ENCODE data around the gene RHBDD3. TPM values are rescaled to one million over a fixed set of nuclear protein-coding genes. Genes with fewer than 3 reads are reported as not detected.

Gene RHBDD3
- total and polyA plus RNA-seq, 2 of the 8 experiments (the other 6 are each of a cell fraction or from before 2014, with no cell fraction given), result 72.1 to 117 TPM

DNA sequence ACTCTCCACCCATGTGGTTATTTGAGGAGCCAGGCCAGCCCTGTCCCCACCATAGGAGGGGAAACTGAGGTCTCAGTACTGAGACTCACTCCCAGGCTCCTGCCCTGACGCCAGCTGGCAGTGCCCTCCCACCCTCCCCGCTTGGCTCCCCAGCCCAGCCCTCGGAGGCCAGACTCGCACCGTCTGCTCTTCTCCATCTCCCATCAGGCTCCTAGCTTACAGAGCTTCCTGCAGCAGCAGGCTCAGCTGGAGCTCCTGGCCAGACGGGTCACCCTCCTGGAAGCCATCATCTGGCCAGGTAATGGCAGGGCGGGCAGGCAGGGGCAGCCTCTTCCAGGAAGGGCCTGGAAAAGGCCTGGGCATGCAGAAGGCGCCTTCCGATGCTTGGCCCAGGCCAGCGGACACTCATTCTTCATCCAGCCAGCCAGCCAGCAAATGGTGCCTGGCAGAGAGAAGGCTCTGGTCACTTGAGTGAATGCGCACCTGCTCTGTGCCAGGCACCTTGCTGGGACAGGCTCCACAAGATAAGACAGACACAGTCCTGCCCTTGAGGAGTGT is 12.6 kb downstream of the RHBDD3 start:
- no peak overlapping the region for H3K4ac ChIP-seq (replicated peaks; ENCODE audit: insufficient read length, low read depth, low read length)
- ChIA-PET CTCF (ENCODE audit: partially characterized antibody) (interaction anchor here (1.1 to 4.6 kb wide), 3 partner anchors 10 to 101 kb away, joined by 4 to 34 read pairs (median 4); no protein-coding TSS in a partner anchor), POLR2A (ENCODE audit: partially characterized antibody) (interaction anchor here (0.8 to 8.6 kb wide), 4 partner anchors 8 to 56 kb away, joined by 3 to 139 read pairs (median 4); partner anchors contain the start of genes EWSR1 and RHBDD3)
- no peak overlapping the region for H3K14ac ChIP-seq (ENCODE audit: insufficient read length)
- H4K8ac ChIP-seq (ENCODE audit: extremely low read depth, insufficient read depth, low read length), result no peak overlapping the region
- no peak overlapping the region for H2BK20ac ChIP-seq (ENCODE audit: low read length)
- no peaks in the 10 kb centered on the region for H3K9me3 ChIP-seq (ENCODE audit: insufficient read depth in 2 of 2, low read depth in 1 of 2, low read length in 1 of 2)
- no peak overlapping the region for H3K23ac ChIP-seq (ENCODE audit: insufficient read length)
- no peak overlapping the region for H2BK15ac ChIP-seq (ENCODE audit: low read length)
- no peak overlapping the region for H2BK12ac ChIP-seq (ENCODE audit: low read depth, low read length)
- H3K27ac ChIP-seq (ENCODE audit: low read depth, low read length), result no peak overlapping the region
- H3K23me2 ChIP-seq (ENCODE audit: low read depth, low read length), result no peaks in the 10 kb centered on the region
- H3K79me2 ChIP-seq (ENCODE audit: control insufficient read depth in 1 of 2, insufficient read depth in 2 of 2, low read length in 2 of 2), result no peaks in the 10 kb centered on the region
- no peak overlapping the region for H2AK5ac ChIP-seq (ENCODE audit: low read depth, low read length)
- DNase-seq (ENCODE audit: low read depth in 1 of 2, low spot score in 2 of 2), result no peak
- no peaks in the 10 kb centered on the region for H3K27me3 ChIP-seq (replicated peaks in 1 of 4; ENCODE audit: control insufficient read depth in 3 of 4, extremely low read depth in 1 of 4, insufficient read depth in 3 of 4, low read length in 3 of 4)
- H3K9ac ChIP-seq (replicated peaks in 1 of 4; ENCODE audit: extremely low read depth in 1 of 4, low read depth in 3 of 4, low read length in 3 of 4), result no peak overlapping the region
- H2AFZ ChIP-seq (ENCODE audit: low read length), result no peak overlapping the region
- H4K91ac ChIP-seq (replicated peaks; ENCODE audit: insufficient read length, low read length), result no peak overlapping the region
- no peak overlapping the region for H3K18ac ChIP-seq (ENCODE audit: extremely low read depth, low read length)
- 91% methylated on average over 7 of the region's 11 CpGs; no CpG with 5 or more reads in 1 of the 2 experiments for WGBS, 2 experiments (ENCODE audit: extremely low coverage in 1 of 2, insufficient coverage in 1 of 2, insufficient read length in 1 of 2, insufficient replicate concordance in 2 of 2, low coverage in 1 of 2, low lambda C conversion rate in 2 of 2, missing lambda C conversion rate in 1 of 2)
- peaks cover 3 to 12% of the 10 kb centered on the region in 2 experiments for H4K20me1 ChIP-seq (replicated peaks in 1 of 2; ENCODE audit: control insufficient read depth in 1 of 2, insufficient read depth in 2 of 2, low read length in 2 of 2)
- peaks cover 0 to 6% (median 0%) of the 10 kb centered on the region in 4 experiments; a peak in 2 of 7 replicates for H3K4me1 ChIP-seq (replicated peaks in 1 of 4; ENCODE audit: control insufficient read depth in 3 of 4, insufficient read depth in 4 of 4, low read length in 3 of 4)
- FAIRE-seq, result no peak
- no peak overlapping the region for H2BK120ac ChIP-seq (replicated peaks; ENCODE audit: low read depth, low read length)
- H4K5ac ChIP-seq (ENCODE audit: insufficient read length, low read depth, low read length), result no peak overlapping the region
- no peak overlapping the region for H3K4me2 ChIP-seq (ENCODE audit: insufficient read depth in 1 of 2, low read depth in 2 of 2, low read length in 2 of 2)
- no peak overlapping the region for H3K4me3 ChIP-seq (ENCODE audit: extremely low read depth in 1 of 4, insufficient read depth in 2 of 4, low read depth in 3 of 4, low read length in 4 of 4)
- no peaks in the 10 kb centered on the region; the same call in 1 of the 2 replicates for H3K79me1 ChIP-seq (ENCODE audit: low read depth, low read length)
- H2BK5ac ChIP-seq (ENCODE audit: low read depth, low read length), result no peak overlapping the region
- H3K56ac ChIP-seq (replicated peaks; ENCODE audit: insufficient read length, low read depth, low read length), result no peak overlapping the region
- peaks cover 0 to 6% (median 0%) of the 10 kb centered on the region in 4 experiments; a peak in 2 of 8 replicates for H3K36me3 ChIP-seq (ENCODE audit: control insufficient read depth in 2 of 4, insufficient read depth in 4 of 4, low read length in 3 of 4)
- no peak for TF ChIP-seq CEBPB (IDR thresholded peaks at IDR 0.05; ENCODE audit: low read depth, low read length)
- TF ChIP-seq SIRT6 (IDR thresholded peaks at IDR 0.05; ENCODE audit: low read length), result no peak
- no peak for TF ChIP-seq CHD1 (IDR thresholded peaks at IDR 0.05; ENCODE audit: low read depth, low read length)
- no peak for TF ChIP-seq KDM4A (IDR thresholded peaks at IDR 0.05; ENCODE audit: low read depth, low read length, severe bottlenecking)
- TF ChIP-seq, protein P1, sequence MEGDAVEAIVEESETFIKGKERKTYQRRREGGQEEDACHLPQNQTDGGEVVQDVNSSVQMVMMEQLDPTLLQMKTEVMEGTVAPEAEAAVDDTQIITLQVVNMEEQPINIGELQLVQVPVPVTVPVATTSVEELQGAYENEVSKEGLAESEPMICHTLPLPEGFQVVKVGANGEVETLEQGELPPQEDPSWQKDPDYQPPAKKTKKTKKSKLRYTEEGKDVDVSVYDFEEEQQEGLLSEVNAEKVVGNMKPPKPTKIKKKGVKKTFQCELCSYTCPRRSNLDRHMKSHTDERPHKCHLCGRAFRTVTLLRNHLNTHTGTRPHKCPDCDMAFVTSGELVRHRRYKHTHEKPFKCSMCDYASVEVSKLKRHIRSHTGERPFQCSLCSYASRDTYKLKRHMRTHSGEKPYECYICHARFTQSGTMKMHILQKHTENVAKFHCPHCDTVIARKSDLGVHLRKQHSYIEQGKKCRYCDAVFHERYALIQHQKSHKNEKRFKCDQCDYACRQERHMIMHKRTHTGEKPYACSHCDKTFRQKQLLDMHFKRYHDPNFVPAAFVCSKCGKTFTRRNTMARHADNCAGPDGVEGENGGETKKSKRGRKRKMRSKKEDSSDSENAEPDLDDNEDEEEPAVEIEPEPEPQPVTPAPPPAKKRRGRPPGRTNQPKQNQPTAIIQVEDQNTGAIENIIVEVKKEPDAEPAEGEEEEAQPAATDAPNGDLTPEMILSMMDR (IDR thresholded peaks at IDR 0.05; ENCODE audit: control extremely low read depth in 1 of 3, insufficient read depth in 1 of 3, low read depth in 1 of 3, low read length in 3 of 3), result no peak
- no peak for TF ChIP-seq GABPA (IDR thresholded peaks at IDR 0.05; ENCODE audit: borderline replicate concordance, insufficient read depth, low read length)
- no peak for TF ChIP-seq SRF (IDR thresholded peaks at IDR 0.05; ENCODE audit: low read depth, low read length)
- no peak for TF ChIP-seq BRCA1 (IDR thresholded peaks at IDR 0.05; ENCODE audit: low read depth, low read length)
- TF ChIP-seq HDAC2 (IDR thresholded peaks at IDR 0.05; ENCODE audit: borderline replicate concordance in 1 of 2, low read depth in 2 of 2, low read length in 2 of 2), result no peak
- TF ChIP-seq EZH2 (IDR thresholded peaks at IDR 0.05; ENCODE audit: low read depth, low read length, severe bottlenecking), result no peak
